ENCODE data around the gene LRRC59.

The LRRC59 gene

GRCh38 chr17:50361561-50362480, 35.5 kb downstream of the LRRC59 start:
- no peaks in the 10 kb centered on the region for H3K27me3 Mint-ChIP-seq
- H3K4me3 Mint-ChIP-seq = peak overlapping the region; percentile 31
- peaks cover 3% of the 10 kb centered on the region for H3K36me3 Mint-ChIP-seq
- peaks cover 9% of the 10 kb centered on the region for H3K4me1 Mint-ChIP-seq
- H3K27ac Mint-ChIP-seq = peak overlapping the region; percentile 6
- no peaks in the 10 kb centered on the region for H3K9me3 Mint-ChIP-seq

- Mint-ChIP-seq H3K4me3 (no peak overlapping the region), H3K27me3 (no peaks in the 10 kb centered on the region), H3K4me1 (peaks cover 9% of the 10 kb centered on the region), H3K27ac (no peak overlapping the region), H3K36me3 (peaks cover under 1% of the 10 kb centered on the region), H3K9me3 (no peaks in the 10 kb centered on the region)
Observed at GRCh38 chr17:50360486-50361115, 36.7 kb downstream of the LRRC59 start.

GRCh38 chr17:50359998-50360461, 37.3 kb downstream of the LRRC59 start:
- Mint-ChIP-seq H3K9me3 (no peaks in the 10 kb centered on the region), H3K27me3 (no peaks in the 10 kb centered on the region), H3K27ac (no peak overlapping the region), H3K36me3 (no peaks in the 10 kb centered on the region), H3K4me1 (peaks cover 9% of the 10 kb centered on the region), H3K4me3 (no peak overlapping the region)

- no peaks in the 10 kb centered on the region for H3K27me3 Mint-ChIP-seq
Observed at GRCh38 chr17:50359005-50359699, 38.2 kb downstream of the LRRC59 start.

GRCh38 chr17:50358177-50358576, 39.1 kb downstream of the LRRC59 start:
- Mint-ChIP-seq H3K4me3 (no peak overlapping the region), H3K9me3 (no peaks in the 10 kb centered on the region), H3K36me3 (no peaks in the 10 kb centered on the region), H3K27me3 (no peaks in the 10 kb centered on the region), H3K27ac (no peak overlapping the region), H3K4me1 (peaks cover 9% of the 10 kb centered on the region)

More at GRCh38 chr17:50359005-50359699, 38.2 kb downstream of the LRRC59 start:
- Mint-ChIP-seq H3K9me3 (no peaks in the 10 kb centered on the region), H3K36me3 (no peaks in the 10 kb centered on the region), H3K4me1 (peaks cover 9% of the 10 kb centered on the region), H3K27ac (no peak overlapping the region), H3K4me3 (no peak overlapping the region)

GRCh38 chr17:50356892-50357510, 40.3 kb downstream of the LRRC59 start:
- no peak overlapping the region for H3K4me3 Mint-ChIP-seq
- peaks cover 3% of the 10 kb centered on the region for H3K4me1 Mint-ChIP-seq
- H3K27ac Mint-ChIP-seq = no peak overlapping the region
- H3K27me3 Mint-ChIP-seq = no peaks in the 10 kb centered on the region
- H3K9me3 Mint-ChIP-seq = no peaks in the 10 kb centered on the region
- H3K36me3 Mint-ChIP-seq = no peaks in the 10 kb centered on the region

- Mint-ChIP-seq H3K4me3 (no peak overlapping the region), H3K27me3 (no peaks in the 10 kb centered on the region), H3K9me3 (no peaks in the 10 kb centered on the region), H3K36me3 (peaks cover 3% of the 10 kb centered on the region), H3K27ac (no peak overlapping the region), H3K4me1 (peaks cover 5% of the 10 kb centered on the region)
Observed at GRCh38 chr17:50356418-50356817, 40.9 kb downstream of the LRRC59 start.

- Mint-ChIP-seq H3K4me3 (no peak overlapping the region), H3K9me3 (no peaks in the 10 kb centered on the region), H3K27ac (no peak overlapping the region), H3K27me3 (no peaks in the 10 kb centered on the region), H3K36me3 (peaks cover 3% of the 10 kb centered on the region), H3K4me1 (peaks cover 8% of the 10 kb centered on the region)
Observed at GRCh38 chr17:50355701-50356341, 41.5 kb downstream of the LRRC59 start.

GRCh38 chr17:50355336-50355700, 42.0 kb downstream of the LRRC59 start:
- Mint-ChIP-seq H3K4me1 (peaks cover 13% of the 10 kb centered on the region), H3K27me3 (no peaks in the 10 kb centered on the region), H3K4me3 (no peak overlapping the region), H3K36me3 (peaks cover 3% of the 10 kb centered on the region), H3K27ac (no peak overlapping the region), H3K9me3 (no peaks in the 10 kb centered on the region)

GRCh38 chr17:50354776-50355175, 42.5 kb downstream of the LRRC59 start:
- no peaks in the 10 kb centered on the region for H3K9me3 Mint-ChIP-seq
- no peak overlapping the region for H3K4me3 Mint-ChIP-seq
- no peak overlapping the region for H3K27ac Mint-ChIP-seq
- H3K27me3 Mint-ChIP-seq = no peaks in the 10 kb centered on the region
- peaks cover 3% of the 10 kb centered on the region for H3K36me3 Mint-ChIP-seq
- peaks cover 13% of the 10 kb centered on the region for H3K4me1 Mint-ChIP-seq

GRCh38 chr17:50354198-50354597, 43.1 kb downstream of the LRRC59 start:
- no peak overlapping the region for H3K4me3 Mint-ChIP-seq
- peaks cover 3% of the 10 kb centered on the region for H3K36me3 Mint-ChIP-seq
- peaks cover 15% of the 10 kb centered on the region for H3K4me1 Mint-ChIP-seq
- H3K27ac Mint-ChIP-seq = peak overlapping the region; percentile 8
- H3K9me3 Mint-ChIP-seq = no peaks in the 10 kb centered on the region
- H3K27me3 Mint-ChIP-seq = no peaks in the 10 kb centered on the region

- H3K27ac Mint-ChIP-seq = no peak overlapping the region
- H3K27me3 Mint-ChIP-seq = no peaks in the 10 kb centered on the region
- no peaks in the 10 kb centered on the region for H3K9me3 Mint-ChIP-seq
- no peak overlapping the region for H3K4me3 Mint-ChIP-seq
- H3K36me3 Mint-ChIP-seq = peaks cover 3% of the 10 kb centered on the region
- peaks cover 20% of the 10 kb centered on the region for H3K4me1 Mint-ChIP-seq
Observed at GRCh38 chr17:50353600-50354195, 43.6 kb downstream of the LRRC59 start.

GRCh38 chr17:50352693-50353599, 44.4 kb downstream of the LRRC59 start:
- no peak overlapping the region for H3K27ac Mint-ChIP-seq
- H3K4me3 Mint-ChIP-seq = no peak overlapping the region
- peaks cover 3% of the 10 kb centered on the region for H3K36me3 Mint-ChIP-seq
- H3K9me3 Mint-ChIP-seq = no peaks in the 10 kb centered on the region
- peaks cover 27% of the 10 kb centered on the region for H3K4me1 Mint-ChIP-seq
- no peaks in the 10 kb centered on the region for H3K27me3 Mint-ChIP-seq
